ENCODE results near the gene CD163.

DNA sequence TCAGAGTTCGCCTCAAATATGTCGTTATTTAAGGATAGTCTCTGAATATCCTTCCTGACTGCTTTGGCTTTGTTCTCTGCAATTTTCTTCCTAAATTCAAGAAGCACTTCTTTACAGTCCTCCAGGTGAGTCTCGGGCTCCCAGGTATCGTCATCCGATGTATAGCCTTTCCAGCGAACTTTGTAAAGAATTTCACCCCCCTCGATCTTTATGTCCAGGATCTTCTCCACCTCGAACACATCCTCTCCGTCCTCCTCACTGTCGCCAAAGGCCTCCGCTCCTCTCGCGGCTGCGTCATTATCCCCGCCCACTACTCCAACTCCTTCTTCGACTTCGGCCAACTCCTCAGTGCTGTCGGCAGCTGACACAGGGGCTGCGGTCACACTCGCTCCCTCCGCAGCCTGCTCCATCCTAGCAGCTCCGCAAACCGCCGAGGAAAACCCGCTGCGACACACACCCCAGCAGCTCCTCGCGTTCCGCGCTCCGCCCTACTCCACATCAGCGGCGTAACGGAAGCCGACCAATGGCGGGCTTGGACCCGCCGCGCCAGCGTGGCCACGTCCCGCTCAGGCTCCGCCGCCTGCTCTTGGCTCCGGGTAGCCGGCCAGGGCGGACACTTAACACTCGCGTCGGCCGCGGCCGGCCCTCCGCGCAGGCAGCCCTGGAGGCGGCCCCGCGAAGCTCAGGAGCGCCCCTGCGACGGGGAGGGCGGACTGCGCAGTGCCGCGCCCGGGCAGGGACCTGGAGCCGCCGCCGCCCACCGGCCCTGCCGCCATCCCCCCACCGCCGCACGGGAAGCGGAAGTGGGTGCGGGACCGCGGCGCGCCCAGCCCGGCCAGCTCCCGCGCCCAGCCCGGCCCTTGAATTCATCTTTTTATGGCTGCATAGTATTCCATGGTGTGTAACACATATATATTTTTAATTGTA lies 63.7 kb downstream of the CD163 start:
- TF ChIP-seq POLR2A (IDR thresholded peaks at IDR 0.05): no peak
- TF ChIP-seq, protein P1, sequence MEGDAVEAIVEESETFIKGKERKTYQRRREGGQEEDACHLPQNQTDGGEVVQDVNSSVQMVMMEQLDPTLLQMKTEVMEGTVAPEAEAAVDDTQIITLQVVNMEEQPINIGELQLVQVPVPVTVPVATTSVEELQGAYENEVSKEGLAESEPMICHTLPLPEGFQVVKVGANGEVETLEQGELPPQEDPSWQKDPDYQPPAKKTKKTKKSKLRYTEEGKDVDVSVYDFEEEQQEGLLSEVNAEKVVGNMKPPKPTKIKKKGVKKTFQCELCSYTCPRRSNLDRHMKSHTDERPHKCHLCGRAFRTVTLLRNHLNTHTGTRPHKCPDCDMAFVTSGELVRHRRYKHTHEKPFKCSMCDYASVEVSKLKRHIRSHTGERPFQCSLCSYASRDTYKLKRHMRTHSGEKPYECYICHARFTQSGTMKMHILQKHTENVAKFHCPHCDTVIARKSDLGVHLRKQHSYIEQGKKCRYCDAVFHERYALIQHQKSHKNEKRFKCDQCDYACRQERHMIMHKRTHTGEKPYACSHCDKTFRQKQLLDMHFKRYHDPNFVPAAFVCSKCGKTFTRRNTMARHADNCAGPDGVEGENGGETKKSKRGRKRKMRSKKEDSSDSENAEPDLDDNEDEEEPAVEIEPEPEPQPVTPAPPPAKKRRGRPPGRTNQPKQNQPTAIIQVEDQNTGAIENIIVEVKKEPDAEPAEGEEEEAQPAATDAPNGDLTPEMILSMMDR (IDR thresholded peaks at IDR 0.05): no peak

Measured in right lobe of liver (tissue), 4 donors.